Transverse colon (tissue), 4 donors: ENCODE measurements around the gene TSC22D4.

ENCODE experiments used
- EP300 ChIP-seq: sonication (generic); formaldehyde crosslinking; IDR thresholded peaks from one replicate; pipeline ENCODE4 v1.6.1; 2017; ENCODE audit warnings: antibody characterized with exemption, low read depth
- POLR2A ChIP-seq: fragments of 450-650 bp; IDR thresholded peaks from one replicate; pipeline ENCODE4 v1.6.1; 2016; ENCODE audit warnings: antibody characterized with exemption, mild to moderate bottlenecking, moderate library complexity
- POLR2AphosphoS5 ChIP-seq, 3 donors: sonication (generic); formaldehyde crosslinking; IDR thresholded peaks; one replicate each; pipeline ENCODE4 v1.6.1; 2016; ENCODE audit warnings: antibody characterized with exemption in 3 of 3
- TF ChIP-seq, protein P1 (sequence below), 5 experiments: fragments of 200-600 bp in 3 of 5; fragments of 450-650 bp in 2 of 5; sonication (generic) in 3 of 5; IDR thresholded peaks; 1 replicate in 2 of 5; 2 replicates in 3 of 5; pipeline ENCODE4 v1.5.1; 2016 to 2017; ENCODE audit warnings: antibody characterized with exemption in 5 of 5, inconsistent platforms in 3 of 5, mild to moderate bottlenecking in 2 of 5, moderate library complexity in 1 of 5

GRCh38 chr7:100517305-100517704, 38.3 kb upstream of the TSC22D4 start:
- TF ChIP-seq, protein P1, sequence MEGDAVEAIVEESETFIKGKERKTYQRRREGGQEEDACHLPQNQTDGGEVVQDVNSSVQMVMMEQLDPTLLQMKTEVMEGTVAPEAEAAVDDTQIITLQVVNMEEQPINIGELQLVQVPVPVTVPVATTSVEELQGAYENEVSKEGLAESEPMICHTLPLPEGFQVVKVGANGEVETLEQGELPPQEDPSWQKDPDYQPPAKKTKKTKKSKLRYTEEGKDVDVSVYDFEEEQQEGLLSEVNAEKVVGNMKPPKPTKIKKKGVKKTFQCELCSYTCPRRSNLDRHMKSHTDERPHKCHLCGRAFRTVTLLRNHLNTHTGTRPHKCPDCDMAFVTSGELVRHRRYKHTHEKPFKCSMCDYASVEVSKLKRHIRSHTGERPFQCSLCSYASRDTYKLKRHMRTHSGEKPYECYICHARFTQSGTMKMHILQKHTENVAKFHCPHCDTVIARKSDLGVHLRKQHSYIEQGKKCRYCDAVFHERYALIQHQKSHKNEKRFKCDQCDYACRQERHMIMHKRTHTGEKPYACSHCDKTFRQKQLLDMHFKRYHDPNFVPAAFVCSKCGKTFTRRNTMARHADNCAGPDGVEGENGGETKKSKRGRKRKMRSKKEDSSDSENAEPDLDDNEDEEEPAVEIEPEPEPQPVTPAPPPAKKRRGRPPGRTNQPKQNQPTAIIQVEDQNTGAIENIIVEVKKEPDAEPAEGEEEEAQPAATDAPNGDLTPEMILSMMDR (IDR thresholded peaks at IDR 0.05) = no peak
- no peak for TF ChIP-seq POLR2AphosphoS5 (IDR thresholded peaks at IDR 0.05)
- no peak for TF ChIP-seq POLR2A
- TF ChIP-seq EP300 = no peak
